Measurements from ENCODE around the gene OTOGL.
"Not testable (repeated sequence)": the region's sequence is repeated elsewhere in the genome, so short reads cannot be mapped to it uniquely, and the experiment has no call there.

OTOGL gene

DNA sequence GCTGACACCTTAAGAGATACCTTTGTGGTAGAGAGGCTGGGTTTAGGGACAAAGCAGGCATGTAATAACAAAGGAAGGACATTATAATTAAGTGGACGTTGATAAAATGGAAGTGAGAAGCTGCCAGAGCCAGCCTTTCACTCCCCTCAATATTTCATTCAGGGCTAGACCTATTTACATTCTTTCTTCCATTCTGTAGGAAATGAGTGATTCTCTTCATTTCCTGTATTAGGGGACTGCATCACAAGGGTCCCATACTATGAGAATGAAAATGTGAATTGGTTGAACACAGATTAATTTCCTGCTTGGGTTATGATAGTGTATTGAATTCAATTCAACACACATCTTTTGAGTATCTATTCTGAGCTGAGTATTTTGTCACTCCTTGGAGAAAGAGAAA is 143.0 kb downstream of the OTOGL start:
- Histone ChIP-seq H2AFZ (ENCODE audit: low read length) (no peak overlapping the region), H3K9ac (ENCODE audit: low read depth, low read length, poor library complexity, severe bottlenecking) (no peak overlapping the region)
- no peak for TF ChIP-seq EZH2phosphoT487 (IDR thresholded peaks at IDR 0.05; ENCODE audit: borderline replicate concordance)
- TF ChIP-seq, protein P1, sequence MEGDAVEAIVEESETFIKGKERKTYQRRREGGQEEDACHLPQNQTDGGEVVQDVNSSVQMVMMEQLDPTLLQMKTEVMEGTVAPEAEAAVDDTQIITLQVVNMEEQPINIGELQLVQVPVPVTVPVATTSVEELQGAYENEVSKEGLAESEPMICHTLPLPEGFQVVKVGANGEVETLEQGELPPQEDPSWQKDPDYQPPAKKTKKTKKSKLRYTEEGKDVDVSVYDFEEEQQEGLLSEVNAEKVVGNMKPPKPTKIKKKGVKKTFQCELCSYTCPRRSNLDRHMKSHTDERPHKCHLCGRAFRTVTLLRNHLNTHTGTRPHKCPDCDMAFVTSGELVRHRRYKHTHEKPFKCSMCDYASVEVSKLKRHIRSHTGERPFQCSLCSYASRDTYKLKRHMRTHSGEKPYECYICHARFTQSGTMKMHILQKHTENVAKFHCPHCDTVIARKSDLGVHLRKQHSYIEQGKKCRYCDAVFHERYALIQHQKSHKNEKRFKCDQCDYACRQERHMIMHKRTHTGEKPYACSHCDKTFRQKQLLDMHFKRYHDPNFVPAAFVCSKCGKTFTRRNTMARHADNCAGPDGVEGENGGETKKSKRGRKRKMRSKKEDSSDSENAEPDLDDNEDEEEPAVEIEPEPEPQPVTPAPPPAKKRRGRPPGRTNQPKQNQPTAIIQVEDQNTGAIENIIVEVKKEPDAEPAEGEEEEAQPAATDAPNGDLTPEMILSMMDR (conservative IDR thresholded peaks at IDR 0.05; ENCODE audit: low read length), result no peak

DNA sequence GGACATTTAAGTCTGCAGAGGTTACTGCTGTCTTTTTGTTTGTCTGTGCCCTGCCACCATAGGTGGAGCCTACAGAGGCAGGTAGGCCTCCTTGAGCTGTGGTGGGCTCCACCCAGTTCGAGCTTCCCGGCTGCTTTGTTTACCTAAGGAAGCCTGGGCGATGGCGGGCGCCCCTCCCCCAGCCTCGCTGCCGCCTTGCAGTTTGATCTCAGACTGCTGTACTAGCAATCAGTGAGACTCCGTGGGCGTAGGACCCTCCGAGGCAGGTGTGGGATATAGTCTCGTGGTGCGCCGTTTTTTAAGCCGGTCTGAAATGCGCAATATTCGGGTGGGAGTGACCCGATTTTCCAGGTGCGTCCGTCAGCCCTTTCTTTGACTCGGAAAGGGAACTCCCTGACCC is 150.2 kb downstream of the OTOGL start:
- not testable (repeated sequence) for H3K4me3 ChIP-seq (ENCODE audit: low read length, poor library complexity, severe bottlenecking)

More for the DNA sequence above, 143.0 kb downstream of the OTOGL start:
- Histone ChIP-seq H3K4me1 (ENCODE audit: insufficient read depth, low read length, poor library complexity, severe bottlenecking) (no peaks in the 10 kb centered on the region), H3K79me2 (ENCODE audit: insufficient read depth, low read length) (no peaks in the 10 kb centered on the region), H3K4me3 (ENCODE audit: low read length, poor library complexity, severe bottlenecking) (no peak overlapping the region), H3K9me2 (replicated peaks; ENCODE audit: low read depth, low read length) (no peaks in the 10 kb centered on the region), H4K20me1 (ENCODE audit: insufficient read depth, low read length, poor library complexity, severe bottlenecking) (no peaks in the 10 kb centered on the region), H3K9me3 (ENCODE audit: insufficient read depth, low read depth, low read length) (0 out of 2 replicates have a peak, but pooled peaks cover 4% of the 10 kb centered on the region), H3K4me2 (ENCODE audit: low read depth, low read length, poor library complexity, severe bottlenecking) (no peak overlapping the region), H3K27me3 (ENCODE audit: insufficient read depth, low read length, poor library complexity, severe bottlenecking) (no peaks in the 10 kb centered on the region), H3K36me3 (ENCODE audit: insufficient read depth, low read length) (no peaks in the 10 kb centered on the region), H3F3A (ENCODE audit: low read depth) (no peaks in the 10 kb centered on the region)

DNA sequence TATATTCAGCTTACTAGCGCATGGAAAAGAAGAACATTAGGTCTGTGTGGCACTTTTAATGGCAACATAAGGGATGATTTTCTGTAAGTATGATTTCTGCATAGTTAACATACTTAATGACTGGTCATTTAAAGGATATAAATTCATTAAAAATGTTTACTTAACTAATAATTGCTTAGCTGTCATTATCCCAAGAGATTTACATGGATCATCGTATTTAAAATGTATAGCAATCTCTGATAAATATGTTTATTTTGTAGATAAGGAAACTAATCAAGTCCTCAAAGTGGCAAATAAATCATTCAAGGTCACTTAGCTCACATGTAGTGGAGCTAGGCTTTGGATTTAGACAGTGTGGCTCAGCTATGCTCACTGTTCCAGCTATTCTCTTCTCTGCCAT is 158.6 kb downstream of the OTOGL start:
- TF ChIP-seq, protein P1 (conservative IDR thresholded peaks at IDR 0.05; ENCODE audit: low read length), result no peak
- TF ChIP-seq EZH2phosphoT487 (IDR thresholded peaks at IDR 0.05; ENCODE audit: borderline replicate concordance), result no peak
- Histone ChIP-seq H3K9me2 (replicated peaks; ENCODE audit: low read depth, low read length) (no peaks in the 10 kb centered on the region), H3K9ac (ENCODE audit: low read depth, low read length, poor library complexity, severe bottlenecking) (no peak overlapping the region), H4K20me1 (ENCODE audit: insufficient read depth, low read length, poor library complexity, severe bottlenecking) (no peaks in the 10 kb centered on the region), H3K4me1 (ENCODE audit: insufficient read depth, low read length, poor library complexity, severe bottlenecking) (no peaks in the 10 kb centered on the region), H3K27me3 (ENCODE audit: insufficient read depth, low read length, poor library complexity, severe bottlenecking) (no peaks in the 10 kb centered on the region), H2AFZ (ENCODE audit: low read length) (no peak overlapping the region), H3K4me3 (ENCODE audit: low read length, poor library complexity, severe bottlenecking) (no peak overlapping the region), H3K4me2 (ENCODE audit: low read depth, low read length, poor library complexity, severe bottlenecking) (no peak overlapping the region), H3K36me3 (ENCODE audit: insufficient read depth, low read length) (no peaks in the 10 kb centered on the region), H3K9me3 (ENCODE audit: insufficient read depth, low read depth, low read length) (no peaks in the 10 kb centered on the region), H3F3A (ENCODE audit: low read depth) (no peaks in the 10 kb centered on the region), H3K79me2 (ENCODE audit: insufficient read depth, low read length) (no peaks in the 10 kb centered on the region)

More for the DNA sequence above, 150.2 kb downstream of the OTOGL start:
- H3F3A ChIP-seq (ENCODE audit: low read depth); H3K79me2 ChIP-seq (ENCODE audit: insufficient read depth, low read length); H2AFZ ChIP-seq (ENCODE audit: low read length); H3K4me2 ChIP-seq (ENCODE audit: low read depth, low read length, poor library complexity, severe bottlenecking); H3K4me1 ChIP-seq (ENCODE audit: insufficient read depth, low read length, poor library complexity, severe bottlenecking); H3K9ac ChIP-seq (ENCODE audit: low read depth, low read length, poor library complexity, severe bottlenecking); H3K36me3 ChIP-seq (ENCODE audit: insufficient read depth, low read length); H3K9me3 ChIP-seq (ENCODE audit: insufficient read depth, low read depth, low read length); H4K20me1 ChIP-seq (ENCODE audit: insufficient read depth, low read length, poor library complexity, severe bottlenecking); H3K27me3 ChIP-seq (ENCODE audit: insufficient read depth, low read length, poor library complexity, severe bottlenecking); H3K9me2 ChIP-seq (replicated peaks; ENCODE audit: low read depth, low read length): not testable (repeated sequence)

DNA sequence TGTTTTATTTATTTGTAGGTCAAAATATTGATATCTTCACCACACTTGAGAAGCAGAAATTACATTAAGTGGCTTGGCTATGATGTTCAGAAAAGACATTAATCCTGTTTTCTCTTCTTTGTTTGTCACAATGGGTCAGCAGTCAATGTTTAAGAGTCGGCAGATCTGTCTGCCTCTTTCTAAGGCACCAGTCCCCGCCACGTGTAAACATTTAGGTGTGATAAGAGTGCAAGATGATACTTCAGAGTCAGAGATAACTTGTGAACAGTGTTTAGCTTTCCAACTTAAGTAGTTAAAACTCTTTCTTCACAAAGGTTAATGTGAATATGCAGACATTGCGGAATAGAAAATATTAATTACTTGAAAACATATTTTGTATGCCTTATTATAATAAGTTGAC is 160.9 kb downstream of the OTOGL start:
- Histone ChIP-seq H3K9ac (ENCODE audit: low read depth, low read length, poor library complexity, severe bottlenecking) (no peak overlapping the region), H3K36me3 (ENCODE audit: insufficient read depth, low read length) (no peaks in the 10 kb centered on the region), H3K9me2 (replicated peaks; ENCODE audit: low read depth, low read length) (no peaks in the 10 kb centered on the region), H2AFZ (ENCODE audit: low read length) (no peak overlapping the region), H3F3A (ENCODE audit: low read depth) (no peaks in the 10 kb centered on the region), H3K27me3 (ENCODE audit: insufficient read depth, low read length, poor library complexity, severe bottlenecking) (no peaks in the 10 kb centered on the region), H3K4me1 (ENCODE audit: insufficient read depth, low read length, poor library complexity, severe bottlenecking) (no peaks in the 10 kb centered on the region), H3K4me2 (ENCODE audit: low read depth, low read length, poor library complexity, severe bottlenecking) (no peak overlapping the region), H4K20me1 (ENCODE audit: insufficient read depth, low read length, poor library complexity, severe bottlenecking) (no peaks in the 10 kb centered on the region), H3K79me2 (ENCODE audit: insufficient read depth, low read length) (no peaks in the 10 kb centered on the region), H3K4me3 (ENCODE audit: low read length, poor library complexity, severe bottlenecking) (no peak overlapping the region), H3K9me3 (ENCODE audit: insufficient read depth, low read depth, low read length) (no peaks in the 10 kb centered on the region)
- TF ChIP-seq, protein P1 (conservative IDR thresholded peaks at IDR 0.05; ENCODE audit: low read length), result no peak
- TF ChIP-seq EZH2phosphoT487 (IDR thresholded peaks at IDR 0.05; ENCODE audit: borderline replicate concordance), result no peak
